K562 (cell line): ENCODE data around the gene VAC14. TPM values are rescaled to one million over a fixed set of nuclear protein-coding genes. Genes with fewer than 3 reads are reported as not detected.

Source experiments
- ARID2 ChIP-seq: fragments of 450-650 bp; IDR thresholded peaks from 2 replicates; pipeline ENCODE4 v1.6.1; 2017; ENCODE audit warnings: antibody characterized with exemption, mild to moderate bottlenecking
- ATF1 ChIP-seq, 2 experiments: fragments of 450-650 bp in 1 of 2; IDR thresholded peaks; 2 replicates each; pipeline ENCODE4 v1.6.1; 2016; ENCODE audit warnings: missing compliant biosample characterization in 1 of 2, missing genetic modification characterization in 1 of 2
- CHCHD3 ChIP-seq: fragments of 250-450 bp; sonication (Bioruptor Pico); IDR thresholded peaks from 2 replicates; pipeline ENCODE4 v2.1.2; 2022; ENCODE audit warnings: mild to moderate bottlenecking
- CREB1 ChIP-seq, 2 experiments: sonication (generic) in 1 of 2; formaldehyde crosslinking in 1 of 2; IDR thresholded peaks; 2 replicates each; pipeline versions ENCODE4 v1.6.1 to v1.8.0; 2012 to 2022; ENCODE audit warnings: inconsistent platforms in 1 of 2, mild to moderate bottlenecking in 1 of 2, missing genetic modification reagents in 1 of 2, moderate library complexity in 1 of 2
- E2F3 ChIP-seq: fragments of 250-450 bp; sonication (Bioruptor Pico); IDR thresholded peaks from 2 replicates; pipeline ENCODE4 v1.4.0; 2020; ENCODE audit warnings: mild to moderate bottlenecking
- ESRRA ChIP-seq: fragments of 450-650 bp; IDR thresholded peaks from 2 replicates; pipeline ENCODE4 v1.6.1; 2014; ENCODE audit warnings: low read depth, mild to moderate bottlenecking, moderate library complexity, borderline replicate concordance
- HDAC2 ChIP-seq: fragments of 450-650 bp; IDR thresholded peaks from 2 replicates; pipeline ENCODE4 v1.6.1; 2016; ENCODE audit warnings: mild to moderate bottlenecking
- HDAC3 ChIP-seq: fragments of 450-650 bp; IDR thresholded peaks from 2 replicates; pipeline ENCODE4 v1.6.1; 2018; ENCODE audit warnings: borderline replicate concordance, mild to moderate bottlenecking, moderate library complexity; ENCODE audit not compliant: partially characterized antibody
- MBD1 ChIP-seq: fragments of 250-450 bp; sonication (Bioruptor Pico); IDR thresholded peaks from 2 replicates; pipeline ENCODE4 v1.8.0; 2022; ENCODE audit warnings: inconsistent platforms
- MLLT1 ChIP-seq, 2 experiments: fragments of 450-650 bp; IDR thresholded peaks; 2 replicates each; pipeline ENCODE4 v1.6.1; 2016
- MTA2 ChIP-seq: fragments of 450-650 bp; IDR thresholded peaks from 2 replicates; pipeline ENCODE4 v1.6.1; 2016; ENCODE audit warnings: low read depth
- NR2C1 ChIP-seq, 2 experiments: fragments of 450-650 bp; IDR thresholded peaks; 2 replicates each; pipeline ENCODE4 v1.6.1; 2017; ENCODE audit warnings: mild to moderate bottlenecking in 2 of 2, antibody characterized with exemption in 1 of 2, inconsistent platforms in 1 of 2, missing compliant biosample characterization in 1 of 2, missing genetic modification characterization in 1 of 2
- PURB ChIP-seq: sonication (generic); formaldehyde crosslinking; IDR thresholded peaks from 2 replicates; pipeline ENCODE4 v1.9.0; 2021; ENCODE audit warnings: low read depth, mild to moderate bottlenecking, missing genetic modification reagents
- RAD51 ChIP-seq: fragments of 450-650 bp; IDR thresholded peaks from 2 replicates; pipeline ENCODE4 v1.7.1; 2016; ENCODE audit warnings: low read depth, mild to moderate bottlenecking, borderline replicate concordance
- SFPQ ChIP-seq: fragments of 200-400 bp; formaldehyde crosslinking; IDR thresholded peaks from 2 replicates; pipeline ENCODE4 v1.6.1; 2017; ENCODE audit warnings: mild to moderate bottlenecking, low read depth, low read length, moderate library complexity
- TFE3 ChIP-seq: fragments of 450-650 bp; formaldehyde crosslinking; IDR thresholded peaks from 2 replicates; pipeline ENCODE4 v1.4.0; 2020; ENCODE audit warnings: mild to moderate bottlenecking, mixed read lengths
- XRCC3 ChIP-seq: fragments of 450-650 bp; IDR thresholded peaks from 2 replicates; pipeline ENCODE4 v1.6.1; 2017; ENCODE audit warnings: mild to moderate bottlenecking, moderate library complexity
- ZC3H8 ChIP-seq: fragments of 450-650 bp; IDR thresholded peaks from 2 replicates; pipeline ENCODE4 v1.6.1; 2017
- ZFP1 ChIP-seq: fragments of 450-650 bp; formaldehyde crosslinking; IDR thresholded peaks from 2 replicates; pipeline ENCODE4 v1.4.0; 2020; ENCODE audit warnings: mild to moderate bottlenecking, mixed read lengths
- ZNF174 ChIP-seq: fragments of 250-450 bp; sonication (Bioruptor Pico); IDR thresholded peaks from 2 replicates; pipeline ENCODE4 v1.4.0; 2020; ENCODE audit warnings: mild to moderate bottlenecking
- ZNF224 ChIP-seq: sonication (generic); formaldehyde crosslinking; IDR thresholded peaks from 2 replicates; pipeline ENCODE4 v1.8.0; 2022; ENCODE audit warnings: mild to moderate bottlenecking, missing genetic modification reagents
- polyA plus RNA-seq, 8 experiments: library from polyadenylated mRNA; depleted of rRNA in 4 of 8; stranded (reverse) in 5 of 8; unstranded in 3 of 8; fragments of >200 nt; fragmentation: Nextera tagmentation in 2 of 8; fragmentation: Illumina TruSeq in 1 of 8; extraction: Ambion mirVana in 2 of 8; extraction: Trizol in 1 of 8; gene quantifications; 2 replicates each; pipeline versions ENCODE4 v1.2.1 to v1.2.3, GENCODE V29; 2011 to 2014; ENCODE audit warnings: inconsistent platforms in 1 of 8, missing spikeins in 1 of 8
- total RNA-seq, 7 experiments: library from RNA; depleted of rRNA in 6 of 7; stranded (reverse); fragments of >200 nt in 6 of 7; fragmentation: Illumina TruSeq in 2 of 7; extraction: Trizol in 2 of 7; gene quantifications; 2 replicates each; pipeline versions ENCODE4 v1.2.1 to v1.2.3, GENCODE V29; 2011 to 2021; ENCODE audit warnings: low replicate concordance in 1 of 7

Gene VAC14
- total and polyA plus RNA-seq, 9 of the 15 experiments (the other 6 are each of a cell fraction or from before 2014, with no cell fraction given), result 1.3 to 41.6 (median 26.6) TPM

GRCh38 chr16:70653809-70654771 is 146.9 kb downstream of the VAC14 start (continued):
- TF ChIP-seq PURB (CRISPR knock-in tag) (no peak), HDAC3 (no peak), CHCHD3 (no peak), HDAC2 (0 out of 2 replicates have a peak, but pooled peaks have one; percentile 27), ATF1 (CRISPR knock-in tag; IDR thresholded peaks at IDR 0.05) (no peak), ATF1 (tag; IDR thresholded peaks at IDR 0.05) (0 out of 2 replicates have a peak, but pooled peaks have one; percentile 19), MLLT1 (IDR thresholded peaks at IDR 0.05) (no peak), XRCC3 (no peak), TFE3 (no peak), NR2C1 (IDR thresholded peaks at IDR 0.05) (no peak), NR2C1 (tag; IDR thresholded peaks at IDR 0.05) (no peak), ESRRA (no peak), ZC3H8 (no peak), ARID2 (peak; percentile 54; the same call in 1 of the 2 replicates), ZNF174 (no peak), CREB1 (IDR thresholded peaks at IDR 0.05) (no peak), CREB1 (CRISPR knock-in tag; IDR thresholded peaks at IDR 0.05) (no peak), SFPQ (no peak), RAD51 (peak; percentile 57; the same call in 1 of the 2 replicates), MTA2 (0 out of 2 replicates have a peak, but pooled peaks have one; percentile 9), ZNF224 (no peak), E2F3 (CRISPR knock-in tag) (no peak), MBD1 (CRISPR knock-in tag) (peak; percentile 68; the same call in 1 of the 2 replicates), ZFP1 (CRISPR knock-in tag) (no peak)
